SHP77 (cell line): ENCODE results near the gene LRRTM2.

ENCODE experiments used
- DNase-seq, 2 experiments: peaks; one replicate each; lab custom pipeline; 2025; lab: John Stamatoyannopoulos, UW

Gene LRRTM2

DNA sequence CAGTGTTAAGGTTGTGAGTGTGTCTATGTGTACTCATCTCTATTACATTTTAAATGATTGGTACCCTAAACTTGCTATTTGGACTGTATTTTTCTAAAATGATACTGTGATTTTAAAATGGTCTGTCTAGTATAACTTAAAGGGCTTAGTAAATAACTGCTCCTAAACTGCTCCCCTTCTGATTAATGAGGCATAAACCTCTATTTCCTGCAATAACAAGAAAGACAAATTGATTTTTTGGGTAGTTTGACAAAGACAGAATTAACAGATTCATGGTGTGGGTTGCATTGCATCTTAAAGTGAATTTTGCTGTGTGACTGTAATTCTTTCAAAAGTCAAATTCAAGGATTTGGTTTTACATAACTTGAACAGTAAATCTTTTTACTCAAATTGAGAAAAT is 8.1 kb upstream of the LRRTM2 start:
- no peak for DNase-seq

DNA sequence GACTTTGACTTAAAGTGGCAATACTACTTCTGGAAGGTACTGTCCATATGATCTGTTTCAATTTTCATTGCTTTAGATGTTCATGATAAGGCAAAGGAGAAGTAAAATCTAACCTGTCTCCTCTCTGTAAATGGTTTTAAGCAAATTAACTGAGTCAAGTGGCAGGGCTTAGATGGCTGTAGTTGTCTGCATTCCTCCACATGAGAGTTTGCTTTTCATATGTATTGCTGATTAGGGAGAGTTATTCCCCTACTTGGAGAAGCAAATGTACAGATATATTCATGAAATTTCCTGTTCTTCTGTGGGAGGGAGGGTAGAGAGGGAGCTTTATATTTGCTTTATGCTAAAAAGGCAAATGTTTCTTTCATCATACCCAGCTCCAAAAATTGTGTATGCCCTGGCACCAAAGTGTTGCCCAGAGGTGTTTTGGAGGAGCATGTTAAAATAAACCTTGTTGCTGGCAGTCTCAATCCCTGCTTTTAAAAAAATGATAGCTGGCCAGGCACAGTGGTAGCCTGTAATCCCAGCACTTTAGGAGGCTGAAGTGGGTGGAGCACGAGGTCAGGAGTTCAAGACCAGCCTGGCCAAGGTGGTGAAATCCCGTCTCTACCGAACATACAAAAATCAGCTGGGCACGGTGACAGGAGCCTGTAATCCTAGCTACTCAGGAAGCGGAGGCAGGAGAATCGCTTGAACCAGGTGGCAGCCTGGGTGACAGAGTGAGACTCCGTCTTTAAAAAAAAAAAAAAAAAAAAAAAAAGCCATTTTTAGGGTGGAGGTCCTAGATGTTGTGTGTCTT is 3.5 kb upstream of the LRRTM2 start:
- no peak for DNase-seq

- DNase-seq = no peak
Observed at GRCh38 chr5:138876811-138877210, 1.7 kb upstream of the LRRTM2 start.

GRCh38 chr5:138875946-138876345 is 811 bp upstream of the LRRTM2 start:
- DNase-seq = no peak

DNA sequence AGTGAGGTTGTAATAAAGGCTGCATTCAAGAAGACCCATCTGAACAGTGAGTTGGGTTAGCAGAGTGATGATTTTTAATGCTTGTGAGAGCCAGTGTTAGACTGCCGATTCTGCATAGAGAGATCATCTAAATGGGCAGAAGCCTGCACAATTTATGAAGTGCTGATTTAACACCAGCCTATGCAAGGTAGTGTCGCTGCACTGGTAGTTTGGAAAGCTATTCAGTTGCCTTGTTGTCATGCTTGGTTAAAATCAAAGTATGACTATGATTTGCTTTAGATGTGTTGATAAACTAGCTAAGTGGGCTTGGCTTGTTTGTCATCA is 379 bp upstream of the LRRTM2 start:
- DNase-seq = no peak

GRCh38 chr5:138874241-138874640 is 894 bp downstream of the LRRTM2 start:
- peak; percentile 21 to 56 for DNase-seq

- peak in 1 of 2 experiments; percentile 24 for DNase-seq
Observed at GRCh38 chr5:138873466-138874221, 1.5 kb downstream of the LRRTM2 start.

GRCh38 chr5:138872841-138873465 is 2.2 kb downstream of the LRRTM2 start:
- DNase-seq = no peak

DNA sequence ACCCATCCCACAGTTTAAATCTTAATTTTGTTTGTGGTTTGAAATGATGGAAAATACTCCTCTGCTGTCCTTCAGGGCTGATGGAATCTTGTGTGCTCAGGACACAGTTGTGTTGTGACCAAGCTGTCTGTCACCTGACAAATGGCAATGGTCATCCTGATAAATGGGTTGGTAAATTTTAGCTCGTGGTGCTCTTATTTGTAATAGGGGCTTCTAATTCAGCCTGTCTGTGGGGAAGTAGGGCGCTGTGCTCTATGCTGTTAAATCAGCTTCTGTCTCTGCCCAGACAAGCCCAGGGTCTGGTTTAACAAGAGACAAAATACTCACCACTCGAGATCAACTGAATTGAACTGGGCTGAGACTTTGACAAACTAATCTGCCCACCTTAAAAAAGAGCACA is 4.5 kb downstream of the LRRTM2 start:
- DNase-seq = peak in 1 of 2 experiments; percentile 10

DNA sequence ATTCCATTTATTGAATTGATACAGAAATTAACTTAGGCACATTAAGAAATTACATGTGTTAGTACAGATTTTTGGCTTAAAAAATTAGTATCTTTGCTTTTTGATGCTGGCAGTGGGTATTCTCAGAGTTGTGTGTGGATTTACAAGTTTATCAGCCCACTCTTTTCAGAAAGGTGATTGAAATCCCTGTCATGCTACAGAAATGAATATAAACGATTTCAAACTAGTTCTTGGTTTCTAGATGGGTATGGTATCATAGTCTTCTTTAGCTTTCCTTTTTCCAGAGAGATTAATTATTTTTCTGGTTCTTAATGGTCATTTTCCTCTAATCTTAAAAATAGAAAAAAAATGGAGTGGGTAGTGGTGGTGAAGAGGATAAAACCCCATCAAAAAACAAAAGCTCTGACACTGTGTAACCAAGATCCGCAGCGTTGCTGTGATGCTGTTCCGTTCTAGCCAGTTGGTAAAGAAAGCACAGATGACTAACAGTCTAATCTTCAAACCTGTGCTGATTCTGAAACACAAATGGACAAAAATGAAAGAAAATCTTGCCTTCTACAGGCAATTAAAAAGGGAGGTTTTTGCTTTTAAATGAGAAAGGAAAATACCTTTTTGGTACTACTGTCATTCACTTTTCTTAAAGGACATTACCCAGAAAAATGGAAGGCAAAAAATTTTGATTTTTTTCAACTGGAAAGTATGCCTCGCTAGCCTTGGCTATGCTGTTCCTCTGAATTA is 5.2 kb downstream of the LRRTM2 start:
- no peak for DNase-seq

GRCh38 chr5:138869038-138869437 is 6.1 kb downstream of the LRRTM2 start:
- no peak for DNase-seq

GRCh38 chr5:138867011-138867410 is 8.1 kb downstream of the LRRTM2 start:
- DNase-seq = no peak

DNA sequence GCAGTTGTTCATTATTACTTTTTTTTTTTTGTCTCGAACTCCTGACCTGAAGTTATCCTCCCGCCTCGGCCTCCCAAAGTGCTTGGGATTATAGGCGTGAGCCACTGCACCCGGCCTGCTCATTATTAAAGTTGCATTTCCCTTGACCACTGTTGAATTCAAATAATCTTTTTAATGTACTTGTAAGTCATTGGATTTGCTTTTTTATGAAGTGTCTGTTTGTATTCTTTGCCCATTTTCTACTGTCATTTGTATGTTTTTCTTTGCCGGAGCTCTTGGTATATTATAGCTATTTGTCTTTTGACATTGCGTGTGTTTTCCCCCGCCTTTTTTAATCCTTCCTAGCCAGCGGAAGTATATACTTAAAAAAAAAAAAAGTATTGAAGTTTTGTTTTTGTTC is 22.0 kb downstream of the LRRTM2 start:
- no peak for DNase-seq

GRCh38 chr5:138850865-138851435 is 24.2 kb downstream of the LRRTM2 start:
- no peak for DNase-seq

DNA sequence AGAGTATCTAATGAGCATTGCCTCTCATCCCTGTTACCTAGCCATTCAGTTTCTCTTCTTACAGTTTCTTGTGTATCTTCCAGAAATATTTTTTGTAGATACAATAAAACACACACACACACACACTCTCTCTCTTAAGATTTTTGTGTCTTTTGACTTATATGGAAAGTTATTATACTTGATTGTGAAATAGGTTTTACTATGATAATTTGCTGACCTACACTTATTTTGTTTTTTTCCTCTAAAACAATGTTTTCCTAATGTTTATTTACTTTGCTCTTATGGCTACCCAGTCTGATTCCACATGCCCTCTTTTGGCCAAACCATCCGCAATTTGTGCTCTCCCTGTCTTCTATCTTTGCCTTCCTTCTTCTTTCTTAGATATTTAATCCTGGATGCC is 25.3 kb downstream of the LRRTM2 start:
- DNase-seq = no peak

DNA sequence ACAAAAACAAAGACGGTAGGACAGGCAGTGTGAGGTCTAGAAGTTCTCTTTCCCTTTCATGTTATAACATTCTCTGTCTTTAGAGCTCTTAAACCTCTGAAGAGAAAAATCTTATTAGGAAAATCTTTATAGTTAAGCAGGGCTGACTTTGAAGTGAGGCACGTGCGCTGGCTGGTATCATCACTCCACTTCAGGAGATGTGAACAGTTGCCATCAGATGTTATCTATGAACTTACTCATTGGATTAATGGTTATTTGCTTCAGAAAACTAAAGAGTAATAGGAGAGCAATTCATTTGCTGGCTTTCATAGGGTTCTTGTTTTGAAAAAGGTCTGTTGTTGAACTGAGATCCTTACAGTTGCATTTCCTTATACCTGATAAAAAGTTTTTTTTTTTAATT is 25.7 kb downstream of the LRRTM2 start:
- no peak for DNase-seq

- DNase-seq = no peak
Observed at GRCh38 chr5:138844812-138845513, 30.2 kb downstream of the LRRTM2 start.

GRCh38 chr5:138844125-138844461 is 31.0 kb downstream of the LRRTM2 start:
- no peak for DNase-seq

- no peak for DNase-seq
Observed at GRCh38 chr5:138843316-138844124, 31.6 kb downstream of the LRRTM2 start.

- DNase-seq = no peak
Observed at GRCh38 chr5:138841531-138841930, 33.6 kb downstream of the LRRTM2 start.

- no peak for DNase-seq
Observed at GRCh38 chr5:138840103-138840502, 35.0 kb downstream of the LRRTM2 start.
